GM21737 (cell line): ENCODE measurements around the gene CLMN.
"Not testable (repeated sequence)": the region's sequence is repeated elsewhere in the genome, so short reads cannot be mapped to it uniquely, and the experiment has no call there.

Experiments
- ATAC-seq: cut with Tn5 transposase; IDR thresholded peaks from one replicate; pipeline ENCODE4 v1.9.1; 2021; ENCODE audit warnings: mild to moderate bottlenecking, moderate library complexity; ENCODE audit not compliant: unreplicated experiment

CLMN gene

GRCh38 chr14:95222870-95223398, 96.8 kb downstream of the CLMN start:
- no peak for ATAC-seq

- no peak for ATAC-seq
Measured at GRCh38 chr14:95222151-95222631, 97.5 kb downstream of the CLMN start.

DNA sequence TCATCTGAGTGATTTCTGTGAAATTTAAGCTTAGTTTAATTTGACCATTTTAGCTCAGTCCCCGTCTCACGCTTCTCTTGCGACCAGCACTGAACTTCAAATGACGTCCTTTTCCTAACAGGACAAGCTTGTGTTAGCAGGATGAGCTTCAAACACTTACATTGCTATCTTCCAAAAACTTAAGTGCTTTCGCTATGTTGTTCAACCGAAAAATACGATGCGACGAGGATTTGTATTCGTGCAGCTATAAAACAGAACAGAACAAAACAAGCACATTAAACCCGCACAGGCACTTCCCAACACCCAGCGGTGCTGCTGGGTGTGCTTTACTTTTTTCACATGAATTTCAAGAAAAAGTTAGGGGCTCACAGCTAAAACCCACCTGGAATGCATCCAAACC, 98.2 kb downstream of the CLMN start:
- ATAC-seq, result no peak

GRCh38 chr14:95220663-95221231, 99.0 kb downstream of the CLMN start:
- ATAC-seq, result no peak

DNA sequence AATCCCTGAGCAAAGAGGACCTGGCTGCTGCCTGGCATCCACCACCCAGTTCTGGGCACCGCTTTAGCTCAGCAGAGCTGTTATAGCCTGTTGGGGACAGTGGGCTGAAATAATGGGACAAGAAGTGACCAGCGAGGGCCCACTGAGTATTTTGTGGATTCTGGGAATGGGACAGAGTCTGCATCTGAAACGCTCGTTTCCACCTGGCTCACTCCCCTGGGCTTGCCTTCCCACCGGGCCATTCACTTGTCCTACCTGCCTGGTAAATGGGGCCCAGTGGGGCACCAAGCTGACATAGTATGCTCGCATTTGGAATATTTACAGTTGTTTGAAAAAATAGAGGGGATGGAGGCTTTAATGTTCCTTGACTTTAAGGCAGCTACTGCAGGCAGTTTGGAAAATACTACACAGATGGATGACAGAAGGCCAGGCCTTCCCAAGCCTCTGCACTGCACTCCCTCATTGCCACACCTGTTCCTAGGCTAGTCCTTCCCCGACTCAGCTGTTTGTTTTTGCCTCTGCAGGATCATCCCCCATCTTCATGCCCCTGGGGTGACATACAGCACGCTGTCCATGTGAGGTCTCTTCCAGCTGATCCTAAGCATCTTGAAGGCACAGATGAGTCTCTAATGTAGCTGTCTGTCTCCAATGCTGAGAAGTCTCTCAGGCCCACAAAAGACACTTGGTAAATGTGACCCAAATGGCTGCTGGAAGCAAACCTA, 101.1 kb downstream of the CLMN start:
- ATAC-seq, result no peak

- ATAC-seq, result no peak
Measured at GRCh38 chr14:95218006-95218405, 101.7 kb downstream of the CLMN start.

DNA sequence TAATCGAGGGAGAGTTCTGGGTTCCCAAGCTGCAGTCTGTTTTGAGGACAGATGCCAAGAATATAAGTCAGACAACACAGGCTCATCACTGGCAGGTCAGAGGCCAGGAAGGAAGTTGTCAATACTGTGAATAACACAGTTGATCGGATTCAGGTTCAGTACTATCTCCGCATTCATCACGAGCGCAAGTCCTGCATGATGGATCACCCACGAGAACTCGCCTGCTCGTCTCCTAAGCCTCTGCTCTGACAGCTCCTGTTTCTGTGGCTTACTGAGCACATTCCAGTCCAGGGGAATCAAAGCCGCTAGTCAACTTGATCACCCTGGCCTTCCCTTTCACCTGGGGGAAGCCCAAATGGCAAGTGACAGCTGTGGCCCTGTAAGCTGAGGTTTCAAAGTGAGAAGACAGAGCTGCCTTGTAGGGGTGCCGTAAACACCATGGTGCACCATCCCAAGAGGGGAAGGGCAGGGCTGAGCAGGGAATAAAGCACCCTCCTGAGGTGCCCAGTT, 102.3 kb downstream of the CLMN start:
- ATAC-seq, result no peak

DNA sequence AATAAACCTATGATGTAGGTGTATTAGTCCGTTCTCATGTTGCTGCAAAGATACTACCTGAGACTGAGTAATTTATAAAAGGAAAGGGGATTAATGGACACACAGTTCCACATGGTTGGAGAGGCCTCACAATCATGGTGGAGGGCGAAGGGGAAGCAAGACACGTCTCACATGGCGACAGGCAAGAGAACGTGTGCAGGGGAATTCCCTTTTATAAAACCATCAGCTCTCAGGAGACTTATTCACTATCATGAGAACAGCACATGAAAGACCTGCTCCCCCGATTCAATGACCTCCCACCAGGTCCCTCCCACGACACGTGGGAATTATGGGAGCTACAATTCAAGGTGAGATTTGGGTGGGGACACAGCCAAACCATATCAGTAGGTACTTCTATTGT, 103.7 kb downstream of the CLMN start:
- no peak for ATAC-seq

GRCh38 chr14:95215094-95215725, 104.5 kb downstream of the CLMN start:
- ATAC-seq, result no peak

GRCh38 chr14:95213774-95214173, 105.9 kb downstream of the CLMN start:
- no peak for ATAC-seq

DNA sequence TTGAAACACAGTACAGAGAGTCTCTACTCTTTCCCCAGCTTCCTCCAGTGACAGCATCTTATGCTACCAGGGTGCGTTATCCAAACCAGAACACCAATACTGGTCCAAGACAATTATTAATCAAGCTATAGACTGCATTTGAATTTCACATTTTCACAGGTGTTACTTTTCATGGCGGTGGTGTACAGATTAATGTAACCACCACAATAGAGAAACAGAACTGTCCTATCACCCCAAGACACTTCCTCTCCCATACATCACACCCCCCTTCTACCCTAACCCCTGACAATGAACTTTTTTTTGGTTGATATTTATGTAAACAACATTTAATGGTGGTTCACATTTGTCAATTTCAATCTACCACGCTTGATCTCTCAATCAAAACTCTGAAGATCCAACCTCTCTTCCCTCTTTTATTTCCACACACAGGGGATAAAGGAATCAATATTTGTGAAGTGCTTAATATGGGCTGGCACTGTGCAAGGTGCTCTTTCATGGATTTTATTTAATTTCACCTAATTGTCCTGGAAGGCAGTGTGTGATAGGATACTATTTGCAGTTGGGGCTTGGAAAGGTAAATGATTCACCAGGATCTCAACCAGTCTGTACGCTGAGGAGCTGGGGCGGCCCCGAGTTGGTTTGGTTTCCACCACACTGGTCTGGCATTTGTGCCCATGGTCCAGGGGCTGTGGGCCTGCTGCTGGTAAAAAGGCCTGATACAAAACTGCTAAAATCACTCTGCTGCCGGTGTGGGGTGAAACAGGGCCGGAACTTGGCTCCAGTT, 107.8 kb downstream of the CLMN start:
- peak; percentile 51 for ATAC-seq

- no peak for ATAC-seq
Measured at GRCh38 chr14:95210699-95211098, 109.0 kb downstream of the CLMN start.

DNA sequence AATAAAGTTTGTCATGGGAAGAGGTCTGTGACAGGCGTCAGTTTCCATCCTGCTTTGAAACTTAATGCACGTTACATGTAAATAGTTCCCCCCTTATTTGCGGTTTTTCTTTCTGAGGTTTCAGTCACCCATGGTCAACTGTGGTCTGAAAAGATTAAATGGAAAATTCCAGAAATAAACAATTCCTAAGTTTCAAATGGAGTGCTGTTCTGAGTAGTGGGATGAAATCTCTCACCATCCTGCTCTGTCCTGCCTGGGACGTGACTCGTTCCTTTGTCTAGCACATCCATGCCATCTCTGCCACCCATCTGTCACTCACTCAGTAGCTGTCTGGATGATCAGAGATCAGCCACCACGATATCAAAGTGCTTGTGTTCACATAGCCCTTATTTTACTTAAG, 111.1 kb downstream of the CLMN start:
- ATAC-seq, result no peak

DNA sequence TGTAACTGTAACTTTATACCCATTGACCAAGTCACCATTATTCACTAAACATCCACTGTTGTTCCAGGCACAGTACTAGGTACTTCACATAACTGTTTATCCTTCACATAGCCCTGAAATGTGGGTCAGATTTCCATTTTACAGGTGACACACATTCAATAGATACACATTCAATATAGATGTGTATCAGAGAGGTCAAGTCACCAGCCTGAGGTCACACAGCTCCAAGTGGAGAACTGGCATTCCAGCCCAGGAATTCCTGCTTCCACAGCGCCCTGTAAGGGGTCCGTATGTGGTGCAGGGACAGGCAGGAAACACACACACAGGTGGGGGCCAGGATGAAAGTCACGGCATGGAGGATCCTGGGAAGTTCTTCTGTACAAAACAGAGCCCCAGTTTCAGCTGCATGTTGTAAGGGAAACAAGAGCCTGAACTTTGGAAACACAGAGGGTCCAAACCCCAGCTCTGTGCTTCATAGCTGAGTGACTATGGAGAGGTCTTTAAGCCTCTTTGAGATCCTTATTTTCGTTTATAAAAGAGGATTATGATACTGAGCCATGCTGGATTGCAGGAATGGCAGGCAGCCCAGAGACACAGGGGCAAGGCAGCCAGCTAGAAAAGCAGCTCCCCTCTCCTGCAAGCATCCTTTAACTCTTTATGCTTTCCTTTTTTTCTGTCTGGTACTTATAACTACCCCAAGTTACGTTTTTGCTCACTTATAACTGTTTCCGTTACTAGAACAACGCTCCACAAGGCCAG, 112.1 kb downstream of the CLMN start:
- no peak for ATAC-seq

- no peak for ATAC-seq
Measured at GRCh38 chr14:95206534-95206933, 113.2 kb downstream of the CLMN start.

DNA sequence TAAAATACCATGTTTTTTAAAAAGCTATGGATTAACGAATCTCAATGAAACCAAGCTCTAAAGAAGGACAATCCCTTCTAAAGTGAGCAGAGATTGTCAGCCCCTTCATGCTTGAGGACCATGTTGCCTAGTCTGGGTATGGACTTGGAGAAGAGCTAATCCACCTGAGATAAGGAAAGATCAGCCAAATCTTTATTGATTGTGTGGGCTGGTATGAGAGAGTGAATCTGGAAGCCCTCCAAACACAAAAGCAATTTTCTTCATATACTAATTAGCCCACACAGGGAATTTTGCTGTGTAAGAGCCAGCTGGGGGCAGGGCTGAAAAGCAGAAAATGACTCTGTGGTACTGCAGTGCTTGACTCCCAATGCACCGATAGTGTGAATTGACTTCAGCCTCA, 115.0 kb downstream of the CLMN start:
- no peak for ATAC-seq

- ATAC-seq, result not testable (repeated sequence)
Measured at GRCh38 chr14:95201745-95202144, 118.0 kb downstream of the CLMN start.

GRCh38 chr14:95200404-95200803, 119.3 kb downstream of the CLMN start:
- ATAC-seq, result no peak

DNA sequence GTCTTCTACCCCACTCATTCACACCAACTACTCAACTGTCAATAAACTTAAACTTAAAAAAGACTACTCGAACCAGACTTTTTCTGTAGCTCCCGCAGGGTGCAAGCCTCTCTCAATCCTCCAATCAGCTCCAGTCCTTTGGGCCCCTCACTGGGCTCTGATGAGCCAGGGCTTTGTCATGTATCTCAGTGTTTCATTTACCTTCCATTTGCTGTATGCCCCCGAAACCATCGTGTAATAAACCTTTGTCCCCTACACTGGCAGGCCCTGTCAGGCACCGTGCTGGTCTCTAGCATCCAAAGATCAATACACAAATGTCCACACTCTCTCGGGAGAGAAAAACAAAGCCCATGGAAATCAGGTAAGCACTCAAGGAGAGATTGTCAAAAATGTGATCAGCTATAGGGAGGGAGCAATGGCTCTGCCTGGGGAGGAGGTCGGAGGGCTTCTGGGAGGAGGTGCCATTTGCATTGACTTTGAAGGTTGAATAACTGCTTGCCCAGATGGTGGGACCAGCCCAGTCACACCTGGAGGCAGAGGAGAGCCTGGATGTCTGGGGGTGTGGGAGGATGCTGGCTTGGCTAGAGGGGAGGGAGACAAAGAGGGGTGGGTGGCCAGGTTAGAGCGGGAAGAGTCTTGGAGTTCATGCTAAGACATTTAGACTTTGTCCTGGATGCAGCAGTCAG, 120.3 kb downstream of the CLMN start:
- ATAC-seq, result no peak

GRCh38 chr14:95198320-95198719, 121.4 kb downstream of the CLMN start:
- no peak for ATAC-seq
